Breast epithelium (tissue), 3 donors: ENCODE data around the gene AGPAT3.

ENCODE experiments used
- CTCF ChIP-seq, 3 donors: fragments of 450-650 bp; IDR thresholded peaks; one replicate each; pipeline ENCODE4 v1.5.1; 2016 to 2017; ENCODE audit warnings: antibody characterized with exemption in 3 of 3, mild to moderate bottlenecking in 3 of 3, moderate library complexity in 3 of 3
- POLR2A ChIP-seq: fragments of 450-650 bp; IDR thresholded peaks from one replicate; pipeline ENCODE4 v1.6.1; 2016; ENCODE audit warnings: antibody characterized with exemption, mild to moderate bottlenecking, moderate library complexity
- POLR2AphosphoS5 ChIP-seq, 3 donors: sonication (generic); formaldehyde crosslinking; IDR thresholded peaks; one replicate each; pipeline ENCODE4 v1.6.1; 2017; ENCODE audit warnings: antibody characterized with exemption in 3 of 3

GRCh38 chr21:43974791-43975468 lies 109.9 kb downstream of the AGPAT3 start:
- TF ChIP-seq CTCF (IDR thresholded peaks at IDR 0.05) = no peak
- no peak for TF ChIP-seq POLR2AphosphoS5 (IDR thresholded peaks at IDR 0.05)
- TF ChIP-seq POLR2A = no peak
